ENCODE data around the gene DNAAF2.
"Not testable (repeated sequence)": the region's sequence is repeated elsewhere in the genome, so short reads cannot be mapped to it uniquely, and the experiment has no call there.

Gene DNAAF2, protein sequence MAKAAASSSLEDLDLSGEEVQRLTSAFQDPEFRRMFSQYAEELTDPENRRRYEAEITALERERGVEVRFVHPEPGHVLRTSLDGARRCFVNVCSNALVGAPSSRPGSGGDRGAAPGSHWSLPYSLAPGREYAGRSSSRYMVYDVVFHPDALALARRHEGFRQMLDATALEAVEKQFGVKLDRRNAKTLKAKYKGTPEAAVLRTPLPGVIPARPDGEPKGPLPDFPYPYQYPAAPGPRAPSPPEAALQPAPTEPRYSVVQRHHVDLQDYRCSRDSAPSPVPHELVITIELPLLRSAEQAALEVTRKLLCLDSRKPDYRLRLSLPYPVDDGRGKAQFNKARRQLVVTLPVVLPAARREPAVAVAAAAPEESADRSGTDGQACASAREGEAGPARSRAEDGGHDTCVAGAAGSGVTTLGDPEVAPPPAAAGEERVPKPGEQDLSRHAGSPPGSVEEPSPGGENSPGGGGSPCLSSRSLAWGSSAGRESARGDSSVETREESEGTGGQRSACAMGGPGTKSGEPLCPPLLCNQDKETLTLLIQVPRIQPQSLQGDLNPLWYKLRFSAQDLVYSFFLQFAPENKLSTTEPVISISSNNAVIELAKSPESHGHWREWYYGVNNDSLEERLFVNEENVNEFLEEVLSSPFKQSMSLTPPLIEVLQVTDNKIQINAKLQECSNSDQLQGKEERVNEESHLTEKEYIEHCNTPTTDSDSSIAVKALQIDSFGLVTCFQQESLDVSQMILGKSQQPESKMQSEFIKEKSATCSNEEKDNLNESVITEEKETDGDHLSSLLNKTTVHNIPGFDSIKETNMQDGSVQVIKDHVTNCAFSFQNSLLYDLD

DNA sequence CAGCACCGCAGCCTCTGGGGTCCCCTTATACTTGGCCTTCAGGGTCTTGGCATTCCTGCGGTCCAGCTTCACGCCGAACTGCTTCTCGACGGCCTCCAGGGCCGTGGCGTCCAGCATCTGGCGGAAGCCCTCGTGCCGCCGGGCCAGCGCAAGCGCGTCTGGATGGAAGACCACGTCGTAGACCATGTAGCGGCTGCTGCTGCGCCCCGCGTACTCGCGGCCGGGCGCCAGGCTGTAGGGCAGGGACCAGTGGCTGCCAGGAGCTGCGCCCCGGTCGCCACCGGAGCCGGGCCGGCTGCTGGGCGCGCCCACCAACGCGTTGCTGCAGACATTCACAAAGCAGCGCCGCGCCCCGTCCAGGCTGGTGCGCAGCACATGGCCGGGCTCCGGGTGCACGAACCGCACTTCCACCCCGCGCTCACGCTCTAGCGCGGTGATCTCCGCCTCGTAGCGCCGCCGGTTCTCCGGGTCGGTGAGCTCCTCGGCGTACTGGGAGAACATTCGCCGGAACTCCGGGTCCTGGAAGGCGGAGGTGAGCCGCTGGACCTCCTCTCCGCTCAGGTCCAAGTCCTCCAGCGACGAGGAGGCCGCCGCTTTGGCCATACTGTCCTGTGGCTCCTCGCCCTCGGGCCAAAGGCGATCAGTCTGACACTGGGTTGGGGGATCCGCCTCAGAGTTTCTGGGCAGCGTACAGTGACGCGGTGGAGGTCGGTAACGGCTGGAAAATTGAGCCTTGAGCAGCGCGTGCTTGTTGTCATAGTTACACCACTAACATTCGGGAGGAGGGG, at the start of gene DNAAF2:
Gene DNAAF2, minus strand, starts transcription at position 698 of the 788 bp plus-strand sequence. Its CDS starts 95 bp downstream, at position 603.
- in situ Hi-C loops (cut with MboI; ENCODE audit: low sequenced_read_pairs) = loop anchor here (5.0 to 10.0 kb wide), 2 partner anchors 133 to 470 kb away; partner anchors contain the start of gene KLHDC2
- Histone ChIP-seq H3K4me1 (peaks cover 23% of the 10 kb centered on the region), H3K4me3 (peak within 1 kb of the TSS; percentile 88), H3K36me3 (replicated peaks) (peaks cover 26% of the 10 kb centered on the region), H3K9me3 (no peaks in the 10 kb centered on the region), H3K27me3 (ENCODE audit: low read depth) (no peaks in the 10 kb centered on the region)
- DNase-seq (ENCODE audit: low spot score in 2 of 2) = peak; percentile 64 to 82

DNA sequence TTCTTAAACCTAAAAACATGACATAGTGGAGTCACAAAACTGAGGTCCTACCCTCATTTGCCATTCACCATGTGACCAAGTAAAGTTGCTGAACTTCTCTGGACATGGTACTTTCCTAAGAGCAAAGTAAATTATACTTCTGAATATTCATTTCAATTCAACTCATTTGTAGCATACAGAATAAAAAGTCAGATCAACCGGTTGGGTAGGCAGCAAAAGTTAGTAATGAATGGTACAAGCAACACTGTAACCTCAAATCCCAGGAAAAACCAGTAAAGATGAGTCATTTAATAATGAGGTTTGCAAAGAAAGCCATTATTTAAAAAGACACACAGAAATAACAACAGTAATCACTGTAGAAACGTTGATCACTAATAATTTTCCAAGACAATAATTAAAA, 44.2 kb upstream of the DNAAF2 start:
- peaks cover 57% of the 10 kb centered on the region for H3K36me3 ChIP-seq (replicated peaks)
- H3K27me3 ChIP-seq (ENCODE audit: low read depth) = no peaks in the 10 kb centered on the region
- in situ Hi-C loops (cut with MboI; ENCODE audit: low sequenced_read_pairs) = no loop called here

DNA sequence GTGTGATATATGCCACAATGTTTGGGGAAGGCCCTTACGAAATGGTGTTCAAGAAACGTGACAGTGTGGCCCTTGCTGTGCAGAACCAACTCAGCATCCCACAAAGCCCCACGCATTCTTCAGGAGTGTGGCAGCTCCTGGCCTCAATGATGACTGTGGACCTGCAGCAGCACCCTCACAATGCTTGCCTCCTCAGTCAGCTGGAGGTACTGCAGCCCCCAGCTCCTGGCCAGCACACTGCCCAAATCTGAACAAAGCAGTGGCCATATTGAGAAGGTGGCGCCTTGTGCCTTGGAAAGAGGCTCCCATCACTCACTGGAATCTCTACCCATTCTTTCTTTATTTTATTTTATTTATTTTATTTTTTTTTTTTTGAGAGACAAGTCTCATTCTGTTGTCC, 42.6 kb upstream of the DNAAF2 start:
- in situ Hi-C loops (cut with MboI; ENCODE audit: low sequenced_read_pairs) = no loop called here
- DNase-seq (ENCODE audit: low spot score in 2 of 2) = no peak
- Histone ChIP-seq H3K9me3 (no peaks in the 10 kb centered on the region), H3K27me3 (ENCODE audit: low read depth) (no peaks in the 10 kb centered on the region), H3K36me3 (replicated peaks) (peaks cover 66% of the 10 kb centered on the region), H3K4me1 (no peaks in the 10 kb centered on the region), H3K4me3 (no peak overlapping the region)

More for the DNA sequence above, 44.2 kb upstream of the DNAAF2 start:
- Histone ChIP-seq H3K4me3 (no peak overlapping the region), H3K9me3 (no peaks in the 10 kb centered on the region), H3K4me1 (no peaks in the 10 kb centered on the region)
- no peak for DNase-seq (ENCODE audit: low spot score in 2 of 2)

DNA sequence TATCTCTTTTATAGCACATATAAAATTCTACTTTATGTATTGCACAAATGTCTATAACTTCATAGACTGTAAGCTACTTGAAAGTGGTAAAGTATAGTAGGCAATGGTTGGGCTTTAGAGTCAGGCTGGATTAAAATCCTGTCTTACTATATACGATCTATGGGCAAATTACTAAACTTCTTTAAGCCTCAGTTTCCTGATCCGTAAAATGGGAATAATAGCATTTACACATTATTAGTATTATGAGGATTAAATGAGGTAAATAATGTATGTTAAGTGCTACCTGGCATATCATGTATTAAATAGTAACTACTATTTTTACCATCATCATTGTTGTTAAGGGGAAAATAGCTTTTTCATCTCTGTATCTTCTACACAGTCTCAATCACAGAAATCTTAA, 38.5 kb upstream of the DNAAF2 start:
- Histone ChIP-seq H3K9me3 (no peaks in the 10 kb centered on the region), H3K27me3 (ENCODE audit: low read depth) (no peaks in the 10 kb centered on the region), H3K4me1 (no peaks in the 10 kb centered on the region), H3K36me3 (replicated peaks) (peaks cover 46% of the 10 kb centered on the region), H3K4me3 (no peak overlapping the region)
- DNase-seq (ENCODE audit: low spot score in 2 of 2) = no peak
- in situ Hi-C loops (cut with MboI; ENCODE audit: low sequenced_read_pairs) = no loop called here

DNA sequence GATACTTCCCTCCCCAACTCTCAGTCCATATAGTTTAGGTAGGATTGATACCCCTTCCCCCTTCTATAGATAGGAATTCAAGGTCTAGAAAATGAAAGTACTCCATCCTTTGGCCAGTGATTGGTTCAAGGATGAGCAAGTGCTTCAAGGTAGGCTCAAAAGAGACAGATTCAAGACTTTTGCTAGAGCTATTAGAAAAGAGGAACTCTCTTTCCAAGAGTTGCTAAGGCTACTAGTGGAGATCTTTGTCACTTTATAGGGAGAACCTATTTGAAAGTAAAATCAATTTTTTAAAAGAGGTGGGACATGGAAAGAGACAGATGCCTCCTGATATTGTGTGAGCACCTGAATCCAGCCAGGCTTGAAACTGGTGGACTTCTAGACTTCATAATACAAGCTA, 35.4 kb upstream of the DNAAF2 start:
- H3K9me3 ChIP-seq = no peaks in the 10 kb centered on the region
- H3K4me3 ChIP-seq = no peak overlapping the region
- H3K4me1 ChIP-seq = no peaks in the 10 kb centered on the region
- no peak for DNase-seq (ENCODE audit: low spot score in 2 of 2)
- H3K36me3 ChIP-seq (replicated peaks) = peaks cover 36% of the 10 kb centered on the region
- in situ Hi-C loops (cut with MboI; ENCODE audit: low sequenced_read_pairs) = no loop called here
- no peaks in the 10 kb centered on the region for H3K27me3 ChIP-seq (ENCODE audit: low read depth)

DNA sequence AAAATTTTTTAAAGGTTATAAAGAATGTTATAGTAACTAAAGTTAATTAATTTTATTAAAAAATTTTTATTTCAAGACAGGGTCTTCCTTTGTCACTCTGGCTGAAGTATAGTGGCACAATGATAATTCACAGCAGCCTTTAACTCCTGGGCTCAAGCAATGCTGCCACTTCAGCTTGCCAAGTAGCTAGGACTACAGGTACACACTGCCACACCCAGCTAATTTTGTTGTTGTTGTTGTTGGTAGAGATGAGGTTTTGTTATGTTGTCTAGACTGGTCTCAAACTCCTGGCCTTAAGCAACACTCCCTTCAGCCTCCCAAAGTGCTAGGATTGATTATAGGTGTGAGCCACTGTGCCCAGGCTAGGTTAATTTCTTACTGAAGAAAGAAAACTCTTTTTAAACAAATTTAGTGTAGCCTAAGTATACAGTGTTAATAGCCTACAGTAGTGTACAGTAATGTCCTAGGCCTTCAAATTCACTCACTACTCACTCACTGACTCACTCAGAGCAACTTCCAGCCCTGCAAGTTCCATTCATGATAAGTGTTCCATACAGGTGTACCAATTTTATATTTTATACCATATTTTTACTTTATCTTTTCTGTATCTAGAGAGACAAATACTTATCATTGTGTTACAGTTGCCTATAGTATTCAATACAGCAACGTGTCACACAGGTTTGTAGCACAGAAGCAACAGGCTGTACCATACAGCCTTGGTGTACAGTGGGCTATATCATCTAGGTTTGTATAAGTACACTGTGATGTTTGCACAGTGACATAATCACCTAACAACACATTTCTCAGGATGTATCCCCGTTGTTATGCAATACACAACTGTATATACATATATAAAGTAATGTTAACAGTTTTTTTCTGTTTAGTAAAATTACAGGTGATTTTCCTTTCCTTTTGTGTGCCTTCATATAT, 24.7 kb upstream of the DNAAF2 start:
- no peak overlapping the region for H3K4me3 ChIP-seq
- H3K9me3 ChIP-seq = no peaks in the 10 kb centered on the region
- no peaks in the 10 kb centered on the region for H3K27me3 ChIP-seq (ENCODE audit: low read depth)
- in situ Hi-C loops (cut with MboI; ENCODE audit: low sequenced_read_pairs) = no loop called here
- H3K4me1 ChIP-seq = no peaks in the 10 kb centered on the region
- H3K36me3 ChIP-seq (replicated peaks) = peaks cover 17% of the 10 kb centered on the region
- DNase-seq (ENCODE audit: low spot score in 2 of 2) = no peak

DNA sequence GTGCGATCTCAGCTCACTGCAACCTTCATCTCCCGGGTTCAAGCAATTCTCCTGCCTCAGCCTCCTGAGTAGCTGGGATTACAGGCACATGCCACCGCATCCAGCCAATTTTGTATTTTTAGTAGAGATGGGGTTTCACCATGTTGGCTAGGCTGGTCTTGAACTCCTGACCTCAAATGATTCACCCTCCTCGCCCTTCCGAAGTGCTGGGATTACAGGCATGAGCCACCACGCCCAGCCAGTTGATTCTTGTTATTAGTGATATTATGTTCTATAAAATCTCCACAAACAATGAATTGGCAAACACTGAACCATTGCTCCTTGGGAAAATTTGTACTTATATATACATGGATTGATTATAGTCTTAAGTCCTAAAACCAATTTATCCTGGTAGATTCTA, 22.5 kb upstream of the DNAAF2 start:
- DNase-seq (ENCODE audit: low spot score in 2 of 2); in situ Hi-C loops (cut with MboI; ENCODE audit: low sequenced_read_pairs): not testable (repeated sequence)

DNA sequence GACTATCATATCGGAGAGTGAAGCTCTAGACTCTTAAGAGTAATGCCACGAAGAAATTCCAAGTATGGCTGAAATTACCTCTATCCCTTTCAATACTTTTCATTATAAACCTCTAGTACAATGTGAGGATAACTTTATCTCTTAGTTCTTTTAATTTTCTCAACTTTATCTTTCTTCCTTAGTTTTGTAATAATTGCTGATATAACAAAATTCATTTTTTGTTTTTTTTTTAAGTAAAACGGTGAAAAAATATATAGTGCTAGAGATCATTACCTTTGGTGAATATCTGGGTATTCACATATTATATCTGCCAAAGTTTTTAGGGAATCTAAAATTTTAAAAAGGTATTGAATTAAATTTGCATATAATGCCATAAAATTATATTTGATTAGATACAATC, 19.5 kb upstream of the DNAAF2 start:
- in situ Hi-C loops (cut with MboI; ENCODE audit: low sequenced_read_pairs) = no loop called here
- no peak overlapping the region for H3K4me3 ChIP-seq
- no peak for DNase-seq (ENCODE audit: low spot score in 2 of 2)
- H3K27me3 ChIP-seq (ENCODE audit: low read depth) = no peaks in the 10 kb centered on the region
- peaks cover 38% of the 10 kb centered on the region for H3K36me3 ChIP-seq (replicated peaks)
- no peaks in the 10 kb centered on the region for H3K9me3 ChIP-seq
- H3K4me1 ChIP-seq = no peaks in the 10 kb centered on the region

More for the DNA sequence above, 22.5 kb upstream of the DNAAF2 start:
- not testable (repeated sequence) for H3K4me3 ChIP-seq; H3K27me3 ChIP-seq (ENCODE audit: low read depth); H3K4me1 ChIP-seq; H3K9me3 ChIP-seq
- peaks cover 29% of the 10 kb centered on the region for H3K36me3 ChIP-seq (replicated peaks)

DNA sequence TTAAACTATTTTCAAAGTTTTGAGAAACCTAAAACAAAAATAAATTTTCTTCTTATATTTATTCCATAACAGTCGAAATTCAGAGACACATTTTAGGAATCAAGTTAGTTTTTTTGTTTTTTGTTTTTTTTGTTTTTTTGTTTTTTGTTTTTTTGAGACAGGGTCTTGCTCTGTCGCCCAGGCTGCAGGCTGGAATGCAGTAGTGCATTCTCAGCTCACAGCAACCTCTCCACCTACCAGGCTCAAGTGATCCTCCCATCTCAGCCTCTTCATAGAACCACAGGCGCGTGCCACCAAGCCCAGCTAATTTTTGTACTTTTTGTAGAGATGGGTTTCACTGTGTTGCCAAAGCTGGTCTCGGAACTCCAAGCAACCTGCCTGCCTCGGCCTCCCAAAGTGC, 18.5 kb upstream of the DNAAF2 start:
- H3K27me3 ChIP-seq (ENCODE audit: low read depth) = no peaks in the 10 kb centered on the region
- no peaks in the 10 kb centered on the region for H3K9me3 ChIP-seq
- DNase-seq (ENCODE audit: low spot score in 2 of 2) = no peak
- H3K4me3 ChIP-seq = no peak overlapping the region
- in situ Hi-C loops (cut with MboI; ENCODE audit: low sequenced_read_pairs) = no loop called here
- H3K4me1 ChIP-seq = no peaks in the 10 kb centered on the region
- peaks cover 43% of the 10 kb centered on the region for H3K36me3 ChIP-seq (replicated peaks)

DNA sequence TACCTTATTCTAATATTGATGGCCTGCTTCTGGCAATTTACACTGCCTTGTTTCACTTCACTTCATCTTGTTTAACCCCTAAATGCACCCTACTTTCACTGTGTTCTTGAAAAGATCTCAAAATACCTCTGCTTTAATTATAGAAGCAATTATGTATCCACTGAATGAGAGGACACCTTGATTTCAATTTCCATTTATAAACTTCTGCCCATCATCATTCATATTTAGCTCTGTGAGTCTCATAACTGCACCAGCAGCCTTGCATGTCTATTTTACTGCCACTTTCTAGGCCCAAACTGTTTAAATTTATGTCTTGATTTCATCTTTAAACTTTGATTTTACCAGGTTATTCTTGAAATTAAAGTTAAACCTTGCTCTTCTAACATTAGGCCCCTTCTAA, 7.1 kb upstream of the DNAAF2 start:
- DNase-seq (ENCODE audit: low spot score in 2 of 2) = no peak
- Histone ChIP-seq H3K27me3 (ENCODE audit: low read depth) (no peaks in the 10 kb centered on the region), H3K4me1 (peaks cover 10% of the 10 kb centered on the region), H3K36me3 (replicated peaks) (peaks cover 15% of the 10 kb centered on the region), H3K9me3 (no peaks in the 10 kb centered on the region), H3K4me3 (no peak overlapping the region)
- in situ Hi-C loops (cut with MboI; ENCODE audit: low sequenced_read_pairs) = no loop called here

DNA sequence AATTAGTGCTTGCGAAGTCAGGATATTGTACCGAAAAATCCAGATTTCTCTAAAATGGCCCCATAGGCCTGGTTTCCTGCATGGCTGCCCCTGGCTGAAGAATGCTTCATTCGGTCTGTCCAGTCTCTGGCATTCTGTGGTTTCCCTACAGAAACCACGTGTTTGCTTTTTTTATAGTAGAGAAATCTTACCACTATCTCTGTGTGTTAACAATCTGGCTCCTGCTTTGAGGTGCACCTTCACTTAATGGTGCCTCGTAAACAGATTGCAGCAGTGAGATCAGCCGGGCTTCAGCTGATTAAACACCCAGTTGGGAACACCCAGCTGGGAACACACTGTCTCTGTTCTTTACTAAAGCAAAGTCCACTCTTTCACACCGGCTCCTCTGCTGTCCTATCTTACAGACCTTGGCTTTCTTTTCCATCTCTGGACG, 6.7 kb upstream of the DNAAF2 start:
- in situ Hi-C loops (cut with MboI; ENCODE audit: low sequenced_read_pairs) = no loop called here

DNA sequence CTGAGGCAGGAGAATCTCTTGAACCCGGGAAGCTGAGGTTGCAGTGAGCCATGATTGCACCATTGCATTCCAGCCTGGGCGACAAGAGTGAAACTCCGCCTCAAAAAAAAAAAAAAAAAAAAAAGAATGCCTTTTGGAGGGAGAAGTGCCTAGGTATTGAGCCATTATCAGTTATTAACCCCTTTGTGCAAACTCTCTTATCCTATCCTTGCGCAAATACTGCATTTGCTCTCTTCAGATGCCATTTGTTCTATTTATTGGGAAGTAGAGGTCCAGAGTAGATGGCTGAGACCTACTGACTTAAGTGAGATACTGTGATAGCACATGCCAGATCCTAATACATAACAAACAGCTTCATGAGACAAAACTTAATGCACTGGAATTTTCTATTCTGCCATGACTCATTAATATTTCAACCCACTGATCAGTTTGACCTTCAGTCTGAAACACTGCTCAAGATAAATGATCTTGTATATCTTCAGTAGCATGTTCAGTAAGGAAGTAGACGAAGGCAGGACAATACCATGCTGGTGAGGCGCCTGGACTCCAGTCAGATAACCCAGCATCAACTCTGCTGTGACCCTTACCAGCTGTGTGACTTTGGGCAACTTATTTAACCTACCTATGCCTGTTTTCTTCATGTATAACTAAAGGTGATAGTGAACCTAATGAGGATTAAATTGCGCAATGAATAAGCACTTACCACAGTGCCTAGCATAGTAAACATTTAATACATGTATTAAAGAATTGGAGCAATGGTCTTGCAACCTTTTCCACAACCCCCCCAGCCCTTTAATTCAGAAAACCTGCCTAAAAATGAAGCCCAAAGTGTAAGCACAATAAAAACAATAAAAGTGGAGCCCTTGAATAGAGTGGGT, 5.7 kb upstream of the DNAAF2 start:
- Histone ChIP-seq H3K27me3 (ENCODE audit: low read depth) (no peaks in the 10 kb centered on the region), H3K9me3 (no peaks in the 10 kb centered on the region), H3K4me1 (peaks cover 18% of the 10 kb centered on the region), H3K4me3 (no peak overlapping the region), H3K36me3 (replicated peaks) (peaks cover 18% of the 10 kb centered on the region)
- no peak for DNase-seq (ENCODE audit: low spot score in 2 of 2)
- in situ Hi-C loops (cut with MboI; ENCODE audit: low sequenced_read_pairs) = no loop called here

More for the DNA sequence above, 6.7 kb upstream of the DNAAF2 start:
- no peak for DNase-seq (ENCODE audit: low spot score in 2 of 2)
- Histone ChIP-seq H3K4me1 (peaks cover 12% of the 10 kb centered on the region), H3K36me3 (replicated peaks) (peaks cover 15% of the 10 kb centered on the region), H3K4me3 (no peak overlapping the region), H3K9me3 (no peaks in the 10 kb centered on the region), H3K27me3 (ENCODE audit: low read depth) (no peaks in the 10 kb centered on the region)
